WTC11 (cell line): Measurements from ENCODE around the gene DLG5. TPM values are rescaled to one million over a fixed set of nuclear protein-coding genes. Genes with fewer than 3 reads are reported as not detected.

ENCODE experiments used
- ATAC-seq: fragments of 200-7000 bp; cut with Tn5 transposase; 2 replicates; pipeline ENCODE4 v1.10.0; 2021; ENCODE audit warnings: mild to moderate bottlenecking, moderate library complexity
- CTCF ChIA-PET: fragments of 300-600 bp; sonication (Branson Sonifier 250); formaldehyde crosslinking; loops from one replicate; lab custom pipeline; 2021; ENCODE audit warnings: antibody characterized with exemption; lab: Charles Lee
- POLR2A ChIA-PET: fragments of 350-600 bp; sonication (Branson Sonifier 250); formaldehyde crosslinking; loops from one replicate; lab custom pipeline; 2021; ENCODE audit warnings: antibody characterized with exemption; lab: Charles Lee
- DNase-seq: peaks from one replicate; pipeline ENCODE4 v3.0.0; 2021; ENCODE audit warnings: low spot score
- H3K27ac Mint-ChIP-seq: 2 replicates; pipeline ENCODE4 v1.8.0; 2021; ENCODE audit warnings: mixed read lengths
- H3K27me3 Mint-ChIP-seq: 2 replicates; pipeline ENCODE4 v1.8.0; 2021; ENCODE audit warnings: low read depth, mild to moderate bottlenecking, moderate library complexity, mixed read lengths
- H3K36me3 Mint-ChIP-seq: 2 replicates; pipeline ENCODE4 v1.8.0; 2021; ENCODE audit warnings: mixed read lengths
- H3K4me1 Mint-ChIP-seq: 2 replicates; pipeline ENCODE4 v1.8.0; 2022; ENCODE audit warnings: mixed read lengths
- H3K4me3 Mint-ChIP-seq: 2 replicates; pipeline ENCODE4 v1.8.0; 2021; ENCODE audit warnings: mild to moderate bottlenecking, moderate library complexity, mixed read lengths
- H3K9me3 Mint-ChIP-seq: 2 replicates; pipeline ENCODE4 v1.8.0; 2021; ENCODE audit warnings: mixed read lengths
- AFF4 ChIP-seq: sonication (generic); formaldehyde crosslinking; IDR thresholded peaks from 2 replicates; pipeline ENCODE4 v1.8.1; 2023; ENCODE audit warnings: mild to moderate bottlenecking, missing genetic modification reagents, borderline replicate concordance
- ATF2 ChIP-seq: sonication (generic); formaldehyde crosslinking; IDR thresholded peaks from 2 replicates; pipeline ENCODE4 v1.8.1; 2022; ENCODE audit warnings: low read depth, missing genetic modification reagents, borderline replicate concordance
- ATF6 ChIP-seq: sonication (generic); formaldehyde crosslinking; IDR thresholded peaks from 2 replicates; pipeline ENCODE4 v1.8.1; 2023; ENCODE audit warnings: mild to moderate bottlenecking, missing genetic modification reagents
- CDX4 ChIP-seq: fragments of 250-450 bp; sonication (Bioruptor Pico); IDR thresholded peaks from 2 replicates; pipeline ENCODE4 v1.9.0; 2021; ENCODE audit warnings: moderate library complexity, mild to moderate bottlenecking, inconsistent platforms, borderline replicate concordance
- ESRRA ChIP-seq: sonication (generic); formaldehyde crosslinking; IDR thresholded peaks from 2 replicates; pipeline ENCODE4 v1.8.1; 2022; ENCODE audit warnings: mild to moderate bottlenecking, missing genetic modification reagents, borderline replicate concordance
- ETV6 ChIP-seq: sonication (generic); formaldehyde crosslinking; IDR thresholded peaks from 2 replicates; pipeline ENCODE4 v1.8.1; 2022; ENCODE audit warnings: mild to moderate bottlenecking, missing genetic modification reagents
- FOXJ3 ChIP-seq: sonication (generic); formaldehyde crosslinking; IDR thresholded peaks from 2 replicates; pipeline ENCODE4 v1.9.0; 2021; ENCODE audit warnings: missing genetic modification reagents, mild to moderate bottlenecking, borderline replicate concordance
- IRF2 ChIP-seq: sonication (generic); formaldehyde crosslinking; IDR thresholded peaks from 2 replicates; pipeline ENCODE4 v1.8.0; 2022; ENCODE audit warnings: low read depth, missing genetic modification reagents, borderline replicate concordance
- KAT7 ChIP-seq: sonication (generic); formaldehyde crosslinking; IDR thresholded peaks from 2 replicates; pipeline ENCODE4 v1.8.1; 2023; ENCODE audit warnings: missing genetic modification reagents, mild to moderate bottlenecking, borderline replicate concordance
- OVOL2 ChIP-seq: fragments of 250-450 bp; sonication (Bioruptor Pico); IDR thresholded peaks from 2 replicates; pipeline ENCODE4 v1.9.0; 2021; ENCODE audit warnings: mild to moderate bottlenecking, borderline replicate concordance
- PRDM15 ChIP-seq: sonication (generic); formaldehyde crosslinking; IDR thresholded peaks from 2 replicates; pipeline ENCODE4 v1.8.0; 2022; ENCODE audit warnings: missing genetic modification reagents
- TCF7 ChIP-seq: sonication (generic); formaldehyde crosslinking; IDR thresholded peaks from 2 replicates; pipeline ENCODE4 v1.8.0; 2022; ENCODE audit warnings: mild to moderate bottlenecking, low read depth, missing genetic modification reagents, moderate library complexity
- TP53 ChIP-seq: sonication (generic); formaldehyde crosslinking; IDR thresholded peaks from 2 replicates; pipeline ENCODE4 v1.8.1; 2023; ENCODE audit warnings: mild to moderate bottlenecking, missing genetic modification reagents
- ZNF416 ChIP-seq: fragments of 250-450 bp; sonication (Bioruptor Pico); IDR thresholded peaks from 2 replicates; pipeline ENCODE4 v1.9.0; 2021; ENCODE audit warnings: mild to moderate bottlenecking, inconsistent platforms
- ZNF512 ChIP-seq: sonication (generic); formaldehyde crosslinking; IDR thresholded peaks from 2 replicates; pipeline ENCODE4 v1.8.1; 2022; ENCODE audit warnings: missing genetic modification reagents, borderline replicate concordance
- ZNF532 ChIP-seq: fragments of 250-450 bp; sonication (Bioruptor Pico); IDR thresholded peaks from 2 replicates; pipeline ENCODE4 v1.9.0; 2021; ENCODE audit warnings: mild to moderate bottlenecking, borderline replicate concordance
- ZNF671 ChIP-seq: fragments of 250-450 bp; sonication (Bioruptor Pico); IDR thresholded peaks from 2 replicates; pipeline ENCODE4 v1.8.0; 2021; ENCODE audit warnings: mild to moderate bottlenecking
- total RNA-seq: library from RNA; stranded (reverse); gene quantifications from 3 replicates; pipeline ENCODE4 v1.2.3, GENCODE V29; 2021

DLG5 gene
- total RNA-seq, 1 experiment from 2014 or later: 65.5 TPM

GRCh38 chr10:77872151-77872946 is 54.2 kb downstream of the DLG5 start:
- Mint-ChIP-seq H3K27ac (peak overlapping the region; percentile 54; the same call in 1 of the 2 replicates), H3K9me3 (no peaks in the 10 kb centered on the region), H3K36me3 (peaks cover 13% of the 10 kb centered on the region), H3K4me3 (no peak overlapping the region), H3K27me3 (no peaks in the 10 kb centered on the region), H3K4me1 (peaks cover 67% of the 10 kb centered on the region)
- ChIA-PET CTCF (interaction anchor here (1.2 to 4.4 kb wide), 3 partner anchors 18 to 26 kb away, joined by 3 to 44 read pairs (median 6); no protein-coding TSS in a partner anchor), POLR2A (interaction anchor here (0.6 to 1.2 kb wide), 2 partner anchors 8 to 13 kb away, joined by 3 to 4 read pairs; no protein-coding TSS in a partner anchor)
- TF ChIP-seq CDX4 (CRISPR knock-in tag): no peak
- TF ChIP-seq ATF2 (CRISPR knock-in tag): no peak
- TF ChIP-seq KAT7: no peak
- TF ChIP-seq OVOL2 (CRISPR knock-in tag): no peak
- no peak for TF ChIP-seq ZNF671 (CRISPR knock-in tag)
- TF ChIP-seq ZNF532 (CRISPR knock-in tag): no peak
- no peak for TF ChIP-seq TP53 (CRISPR knock-in tag)
- TF ChIP-seq PRDM15: no peak
- no peak for TF ChIP-seq FOXJ3 (CRISPR knock-in tag)
- no peak for TF ChIP-seq ESRRA
- TF ChIP-seq ZNF416 (CRISPR knock-in tag): no peak
- no peak for TF ChIP-seq AFF4 (CRISPR knock-in tag)
- no peak for TF ChIP-seq IRF2 (CRISPR knock-in tag)
- no peak for TF ChIP-seq ZNF512 (CRISPR knock-in tag)
- no peak for TF ChIP-seq ETV6
- TF ChIP-seq ATF6 (CRISPR knock-in tag): no peak
- no peak for TF ChIP-seq TCF7 (CRISPR knock-in tag)
- DNase-seq (no peak), ATAC-seq (no peak)
